MM.1S (cell line): ENCODE results near the gene POLQ.

Experiments used
- EZH2 ChIP-seq: fragments of 300-600 bp; sonication (generic); optimal IDR thresholded peaks from 2 replicates; pipeline ENCODE3; 2017; ENCODE audit warnings: low read depth, mild to moderate bottlenecking, antibody characterized with exemption, low read length, mixed read lengths
- EZH2phosphoT487 ChIP-seq: fragments of 300-600 bp; sonication (generic); IDR thresholded peaks from 2 replicates; pipeline ENCODE4 v1.6.1; 2018; ENCODE audit warnings: antibody characterized with exemption, low read length
- TF ChIP-seq, protein P1 (sequence below): fragments of 300-600 bp; sonication (generic); IDR thresholded peaks from 2 replicates; pipeline ENCODE4 v1.5.1; 2016; ENCODE audit warnings: antibody characterized with exemption, low read length, mixed read lengths

DNA sequence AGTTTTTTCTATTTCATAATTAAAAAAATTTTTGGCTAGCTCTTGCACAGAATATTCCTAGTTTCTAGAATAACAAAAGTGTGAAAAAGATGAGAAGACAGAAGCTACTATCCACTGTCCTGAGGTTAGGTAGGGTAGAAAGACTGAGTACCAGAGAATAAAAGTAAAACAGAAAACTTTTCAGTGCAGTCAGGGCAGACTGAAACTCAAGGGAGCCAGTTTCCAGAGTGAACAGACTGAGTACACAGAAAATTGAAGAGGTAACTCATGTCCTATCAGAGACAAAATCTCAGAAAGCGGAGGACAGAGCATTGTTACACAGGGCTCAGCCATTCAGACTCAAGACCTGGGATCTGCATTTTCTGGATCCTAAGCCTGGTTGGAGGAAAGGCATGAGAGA, 38.6 kb upstream of the POLQ start:
- TF ChIP-seq, protein P1, sequence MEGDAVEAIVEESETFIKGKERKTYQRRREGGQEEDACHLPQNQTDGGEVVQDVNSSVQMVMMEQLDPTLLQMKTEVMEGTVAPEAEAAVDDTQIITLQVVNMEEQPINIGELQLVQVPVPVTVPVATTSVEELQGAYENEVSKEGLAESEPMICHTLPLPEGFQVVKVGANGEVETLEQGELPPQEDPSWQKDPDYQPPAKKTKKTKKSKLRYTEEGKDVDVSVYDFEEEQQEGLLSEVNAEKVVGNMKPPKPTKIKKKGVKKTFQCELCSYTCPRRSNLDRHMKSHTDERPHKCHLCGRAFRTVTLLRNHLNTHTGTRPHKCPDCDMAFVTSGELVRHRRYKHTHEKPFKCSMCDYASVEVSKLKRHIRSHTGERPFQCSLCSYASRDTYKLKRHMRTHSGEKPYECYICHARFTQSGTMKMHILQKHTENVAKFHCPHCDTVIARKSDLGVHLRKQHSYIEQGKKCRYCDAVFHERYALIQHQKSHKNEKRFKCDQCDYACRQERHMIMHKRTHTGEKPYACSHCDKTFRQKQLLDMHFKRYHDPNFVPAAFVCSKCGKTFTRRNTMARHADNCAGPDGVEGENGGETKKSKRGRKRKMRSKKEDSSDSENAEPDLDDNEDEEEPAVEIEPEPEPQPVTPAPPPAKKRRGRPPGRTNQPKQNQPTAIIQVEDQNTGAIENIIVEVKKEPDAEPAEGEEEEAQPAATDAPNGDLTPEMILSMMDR, result no peak
- TF ChIP-seq EZH2 (no peak), EZH2phosphoT487 (no peak)
